Activated CD4-positive, alpha-beta T cell treated with anti-CD3 and anti-CD28 coated beads for 48 hours (primary cell): ENCODE data around the gene ZSCAN5A.
A peak's percentile ranks its signal among the peaks of the same experiment; 100 is the strongest.
"Not testable (repeated sequence)": the region's sequence is repeated elsewhere in the genome, so short reads cannot be mapped to it uniquely, and the experiment has no call there.

Experiments
- DNase-seq: peaks from one replicate; pipeline ENCODE4 v3.0.0-alpha.2; 2020

ZSCAN5A gene, protein sequence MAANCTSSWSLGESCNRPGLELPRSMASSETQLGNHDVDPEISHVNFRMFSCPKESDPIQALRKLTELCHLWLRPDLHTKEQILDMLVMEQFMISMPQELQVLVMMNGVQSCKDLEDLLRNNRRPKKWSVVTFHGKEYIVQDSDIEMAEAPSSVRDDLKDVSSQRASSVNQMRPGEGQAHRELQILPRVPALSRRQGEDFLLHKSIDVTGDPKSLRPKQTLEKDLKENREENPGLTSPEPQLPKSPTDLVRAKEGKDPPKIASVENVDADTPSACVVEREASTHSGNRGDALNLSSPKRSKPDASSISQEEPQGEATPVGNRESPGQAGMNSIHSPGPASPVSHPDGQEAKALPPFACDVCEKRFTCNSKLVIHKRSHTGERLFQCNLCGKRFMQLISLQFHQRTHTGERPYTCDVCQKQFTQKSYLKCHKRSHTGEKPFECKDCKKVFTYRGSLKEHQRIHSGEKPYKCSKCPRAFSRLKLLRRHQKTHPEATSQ

DNA sequence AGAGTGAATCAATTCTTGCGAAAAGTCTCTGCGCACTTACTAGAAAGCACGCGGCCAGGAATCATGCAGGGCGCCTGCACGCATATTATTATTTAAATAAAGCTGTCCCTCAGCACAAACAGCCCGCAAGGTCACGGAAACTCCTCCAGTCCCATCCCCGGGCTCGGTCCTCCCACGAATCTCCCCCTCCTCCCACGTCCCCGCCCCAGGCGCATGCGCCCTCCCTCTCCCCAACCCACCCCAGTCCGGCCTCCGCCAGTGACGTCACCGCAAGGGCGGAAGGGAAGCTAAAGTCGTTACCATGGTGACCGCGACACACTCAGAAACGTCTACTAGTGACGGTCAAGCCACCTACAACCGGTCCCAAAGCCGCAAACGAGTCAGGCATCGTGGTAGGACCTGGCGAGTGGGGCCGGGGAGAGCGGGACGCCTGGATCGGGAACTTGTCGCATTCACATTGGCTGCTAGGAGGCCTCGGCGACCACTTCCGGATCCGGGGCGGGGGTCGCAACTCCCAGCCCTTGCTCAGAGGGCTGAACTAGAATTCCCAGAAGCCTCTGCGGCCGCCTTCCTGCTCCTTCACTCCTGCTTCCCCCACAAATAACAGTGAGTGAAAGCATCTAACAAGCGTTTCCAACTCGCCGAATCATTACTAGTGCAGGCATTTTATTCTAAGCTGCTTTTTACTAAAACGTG is at the start of gene ZSCAN5A:
TSS of gene ZSCAN5A (minus strand) at position 459 of the 696 bp plus-strand sequence. CDS start 89,793 bp downstream, outside the sequence.
- peak; percentile 97 for DNase-seq

DNA sequence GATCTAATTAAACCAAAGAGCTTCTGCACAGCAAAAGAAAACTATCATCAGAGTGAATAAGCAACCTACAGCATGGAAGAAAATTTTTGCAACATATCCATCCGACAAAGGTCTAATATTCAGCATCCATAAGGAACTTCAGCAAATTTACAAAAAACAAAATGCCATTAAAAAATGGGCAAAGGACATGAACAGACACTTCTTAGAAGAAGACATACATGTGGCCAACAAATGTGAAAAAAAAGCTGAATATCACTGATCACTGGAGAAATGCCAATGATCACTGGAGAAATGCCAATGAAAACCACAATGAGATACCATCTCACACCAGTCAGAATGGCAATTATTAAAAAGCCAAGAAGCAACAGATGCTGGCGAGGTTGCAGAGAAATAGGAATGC is 46.2 kb upstream of the ZSCAN5A start:
- DNase-seq: no peak

DNA sequence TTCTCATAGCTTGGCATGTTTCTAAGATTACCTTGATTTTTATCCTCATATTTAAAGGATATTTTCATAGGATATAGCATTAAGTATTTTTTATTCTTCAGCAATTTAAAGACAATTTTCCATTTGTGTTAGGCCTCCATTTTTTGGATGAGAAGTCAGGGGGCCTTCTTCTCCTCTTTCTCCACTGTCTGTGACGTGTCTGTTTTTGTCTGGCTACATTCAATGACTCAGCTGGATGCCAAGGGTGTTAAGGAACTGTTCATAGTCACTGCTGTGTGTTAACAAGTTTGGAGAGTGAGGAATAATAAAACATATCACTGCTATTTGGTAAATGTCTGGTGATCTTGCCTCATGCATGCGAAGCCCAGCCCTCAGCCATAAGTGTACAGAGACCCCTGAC is 42.3 kb upstream of the ZSCAN5A start:
- no peak for DNase-seq

DNA sequence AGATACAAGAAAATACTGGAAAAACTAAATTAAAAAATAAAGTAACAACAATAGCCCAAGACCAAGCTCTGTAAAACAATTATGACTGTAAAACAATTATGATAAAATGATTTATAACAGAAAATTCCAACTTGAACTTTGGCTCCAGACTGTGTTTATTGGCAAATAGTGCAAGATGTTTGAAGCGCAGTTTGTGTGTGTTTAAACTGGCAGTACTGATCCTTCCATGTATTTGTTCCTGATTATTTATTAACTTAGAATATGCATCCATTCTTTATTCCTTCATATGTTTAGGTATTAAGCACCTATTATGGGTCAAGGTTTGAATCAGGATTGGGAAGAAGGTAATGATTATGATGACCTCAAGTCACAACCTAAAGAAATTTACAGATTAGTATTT is 40.9 kb upstream of the ZSCAN5A start:
- no peak for DNase-seq

DNA sequence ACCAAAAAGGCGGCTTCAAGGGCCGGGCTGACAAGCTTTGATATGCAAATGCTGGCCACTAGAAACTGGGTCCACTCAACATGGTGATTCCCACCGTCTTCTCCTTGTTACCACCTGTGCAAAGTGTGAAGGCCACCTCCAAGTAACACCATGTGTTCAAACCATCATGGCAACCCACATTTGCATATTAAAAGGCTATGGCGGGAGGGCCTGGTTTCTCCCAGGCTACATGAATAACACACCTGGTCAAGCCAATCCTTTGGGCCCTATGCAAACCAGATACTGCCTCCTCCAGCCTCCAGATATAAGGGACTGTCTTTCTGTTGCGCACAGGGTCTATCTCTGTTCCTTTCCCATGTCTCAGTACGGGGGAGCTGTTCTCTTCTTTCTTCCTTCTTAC is 36.6 kb upstream of the ZSCAN5A start:
- no peak for DNase-seq

DNA sequence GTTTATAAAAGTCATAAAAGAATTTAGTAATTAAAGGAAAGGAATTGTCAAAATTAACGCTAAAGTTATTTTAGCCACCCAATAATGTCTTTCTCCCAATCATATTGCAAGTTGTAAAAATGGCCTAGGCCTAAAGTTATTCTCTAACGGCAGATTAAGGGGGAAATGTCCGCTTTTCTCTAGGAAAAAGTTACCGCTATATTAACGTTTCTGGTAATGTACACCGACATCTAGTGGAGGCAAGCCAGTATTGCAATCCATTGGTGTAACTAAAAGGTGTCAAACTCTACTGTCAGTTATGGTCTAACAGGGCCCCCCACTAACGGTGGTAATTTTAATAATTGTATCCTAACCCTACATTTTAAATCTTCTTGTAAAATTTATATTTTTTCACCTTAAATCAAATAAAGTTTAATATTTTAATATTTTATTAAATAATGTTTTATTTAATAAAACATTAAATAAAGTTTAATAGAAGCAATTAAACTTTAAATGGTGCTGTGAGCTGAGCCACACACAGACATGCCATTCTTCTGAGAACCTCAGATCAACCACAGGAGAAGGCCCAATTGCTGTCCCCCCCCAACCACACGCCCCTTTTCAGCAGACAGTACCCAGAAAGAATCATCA is 35.9 kb upstream of the ZSCAN5A start:
- peak; percentile 61 for DNase-seq

DNA sequence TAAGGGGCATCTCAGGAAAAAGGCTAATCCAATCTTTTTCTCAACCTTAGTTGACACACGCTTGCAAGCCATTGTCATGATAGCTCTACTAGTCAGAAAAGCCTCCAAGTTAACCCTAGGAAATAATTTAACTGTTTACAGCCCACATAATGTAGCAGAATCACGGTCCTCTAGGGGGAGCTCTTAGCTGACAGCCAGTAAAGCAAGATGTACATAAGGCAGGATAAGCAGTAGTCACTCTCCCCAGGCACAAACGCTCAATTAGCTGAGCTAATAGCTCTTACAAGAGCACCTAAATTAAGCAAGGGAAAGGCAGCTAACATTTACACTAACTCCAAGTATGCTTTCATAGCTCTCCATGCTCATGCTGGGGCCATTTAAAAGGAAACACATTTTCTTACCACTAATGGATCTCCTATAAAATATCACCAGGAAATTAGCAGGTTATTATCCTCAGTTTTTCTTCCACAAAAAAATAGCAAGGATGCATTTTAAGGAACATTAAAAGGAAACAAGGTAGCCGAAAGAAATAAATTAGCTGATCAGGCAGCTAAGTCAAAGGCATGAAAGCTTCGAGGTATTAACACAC is 33.7 kb upstream of the ZSCAN5A start:
- DNase-seq: peak; percentile 54

DNA sequence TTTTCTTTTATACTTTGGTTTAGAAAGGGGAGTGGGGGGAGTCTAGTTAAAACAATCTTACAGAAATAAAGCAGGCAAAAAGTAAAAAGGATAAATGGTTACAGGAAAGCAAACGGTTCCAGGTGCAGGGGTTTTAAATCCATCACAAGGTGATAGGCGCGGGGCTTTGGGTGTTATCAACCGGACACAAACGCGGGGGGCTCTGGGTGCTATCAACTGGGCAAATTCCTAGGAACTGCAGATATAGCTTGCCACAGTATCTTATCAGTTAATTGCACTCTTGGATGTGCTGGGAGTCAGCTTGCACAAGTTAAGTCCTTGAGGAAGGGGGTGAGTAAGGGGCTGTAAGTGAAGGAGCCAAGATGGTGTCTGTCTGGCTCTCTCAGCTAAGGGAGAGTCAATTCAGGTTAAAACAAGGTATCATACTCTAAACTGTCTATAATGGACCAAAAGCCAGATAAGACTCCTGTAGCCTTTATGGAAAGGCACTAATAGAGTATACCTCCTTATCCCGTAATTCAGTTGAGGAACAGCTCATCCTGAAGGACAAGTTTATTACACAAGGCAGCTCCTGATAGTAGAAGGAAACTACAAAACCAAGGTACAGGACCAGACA is 32.6 kb upstream of the ZSCAN5A start:
- DNase-seq: no peak

DNA sequence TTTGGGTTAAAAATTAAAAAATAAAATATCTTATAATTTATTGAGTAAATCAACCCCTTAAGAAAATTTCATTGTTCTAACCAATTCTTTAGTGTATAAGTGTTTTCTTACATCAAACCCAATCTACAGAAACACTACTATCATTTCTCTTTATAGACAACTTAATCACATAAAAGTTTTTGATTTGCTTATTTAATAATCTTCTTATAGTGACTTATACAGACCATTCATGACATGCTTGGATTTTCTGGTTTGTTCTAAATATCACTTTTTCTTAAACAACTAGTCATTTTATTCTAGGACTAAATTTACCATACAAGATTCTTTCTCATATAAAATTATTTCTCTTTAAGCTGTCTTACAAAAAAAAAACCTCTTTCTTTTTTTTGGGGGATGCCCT is 27.3 kb upstream of the ZSCAN5A start:
- DNase-seq: no peak

DNA sequence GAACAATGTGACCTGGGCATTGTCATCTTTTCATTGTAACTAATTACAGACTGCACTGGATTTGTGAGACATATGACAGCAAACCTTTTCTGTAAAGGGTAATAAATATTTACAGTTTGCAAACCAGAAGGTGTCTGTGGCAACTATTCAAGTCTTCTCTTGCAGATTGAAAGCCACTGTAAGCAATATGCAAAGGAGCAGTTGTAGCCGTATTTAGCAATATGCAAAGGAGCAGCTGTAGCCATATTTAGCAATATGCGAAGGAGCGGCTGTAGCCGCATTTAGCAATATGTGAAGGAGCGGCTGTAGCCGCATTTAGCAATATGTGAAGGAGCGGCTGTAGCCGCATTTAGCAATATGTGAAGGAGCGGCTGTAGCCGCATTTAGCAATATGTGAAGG is 24.4 kb upstream of the ZSCAN5A start:
- not testable (repeated sequence) for DNase-seq

DNA sequence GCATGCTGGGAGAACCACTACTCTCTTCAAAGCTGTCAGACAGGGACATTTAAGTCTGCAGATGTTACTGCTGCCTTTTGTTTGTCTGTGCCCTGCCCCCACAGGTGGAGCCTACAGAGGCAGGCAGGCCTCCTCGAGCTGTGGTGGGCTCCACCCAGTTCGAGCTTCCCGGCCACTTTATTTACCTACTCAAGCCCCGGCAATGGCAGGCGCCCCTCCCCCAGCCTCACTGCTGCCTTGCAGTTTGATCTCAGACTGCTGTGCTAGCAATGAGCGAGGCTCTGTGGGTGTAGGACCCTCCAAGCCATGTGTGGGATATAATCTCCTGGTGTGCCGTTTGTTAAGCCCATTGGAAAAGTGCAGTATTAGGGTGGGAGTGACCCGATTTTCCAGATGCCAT is 22.4 kb upstream of the ZSCAN5A start:
- DNase-seq: not testable (repeated sequence)

DNA sequence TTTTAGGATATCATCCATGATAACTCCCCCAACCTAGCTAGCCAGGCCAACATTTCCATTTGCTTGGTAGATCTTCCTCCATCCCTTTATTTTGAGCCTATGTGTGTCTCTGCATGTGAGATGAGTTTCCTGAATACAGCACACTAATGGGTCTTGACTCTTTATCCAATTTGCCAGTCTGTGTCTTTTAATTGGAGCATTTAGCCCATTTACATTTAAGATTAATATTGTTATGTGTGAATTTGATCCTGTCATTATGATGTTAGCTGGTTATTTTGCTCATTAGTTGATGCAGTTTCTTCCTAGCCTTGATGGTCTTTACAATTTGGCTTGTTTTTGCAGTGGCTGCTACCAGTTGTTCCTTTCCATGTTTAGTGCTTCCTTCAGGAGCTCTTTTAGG is 20.7 kb upstream of the ZSCAN5A start:
- not testable (repeated sequence) for DNase-seq

DNA sequence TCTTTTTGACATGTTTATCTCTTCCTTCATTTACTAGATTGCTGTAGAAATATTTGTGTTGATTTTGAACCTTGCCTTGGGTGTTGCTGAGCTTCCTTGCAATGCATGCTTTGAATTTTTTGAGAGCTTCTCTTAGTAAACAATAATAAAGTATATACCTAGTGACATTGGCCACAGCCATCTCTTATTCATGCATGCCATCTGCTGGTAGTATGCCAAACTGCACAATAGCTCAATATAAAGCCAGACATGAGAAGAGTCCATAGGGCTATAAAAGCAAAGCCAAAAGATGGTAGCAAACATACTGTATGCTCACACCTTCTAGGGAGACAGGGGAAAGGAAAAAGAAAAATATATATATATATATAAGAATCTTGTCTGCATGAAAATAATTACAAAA is 18.9 kb upstream of the ZSCAN5A start:
- DNase-seq: peak; percentile 54

DNA sequence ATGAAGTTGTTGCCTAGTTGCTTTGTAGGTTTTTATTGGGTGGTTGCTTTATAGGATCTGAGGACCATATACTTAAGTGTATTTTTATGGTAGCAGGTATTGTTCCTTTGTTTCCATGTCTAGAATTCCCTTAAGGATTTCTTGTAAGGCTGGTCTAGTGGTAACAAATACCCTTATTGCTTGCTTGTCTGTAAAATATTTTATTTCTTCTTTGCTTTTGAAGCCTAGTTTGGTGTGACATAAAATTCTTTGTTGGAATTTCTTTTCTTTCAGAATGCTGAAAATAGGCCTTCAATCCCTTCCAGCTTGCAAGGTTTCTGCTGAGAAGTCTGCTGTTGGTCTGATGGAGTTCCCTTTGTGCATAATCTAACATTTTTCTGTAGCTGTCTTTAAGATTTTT is 18.1 kb upstream of the ZSCAN5A start:
- no peak for DNase-seq

DNA sequence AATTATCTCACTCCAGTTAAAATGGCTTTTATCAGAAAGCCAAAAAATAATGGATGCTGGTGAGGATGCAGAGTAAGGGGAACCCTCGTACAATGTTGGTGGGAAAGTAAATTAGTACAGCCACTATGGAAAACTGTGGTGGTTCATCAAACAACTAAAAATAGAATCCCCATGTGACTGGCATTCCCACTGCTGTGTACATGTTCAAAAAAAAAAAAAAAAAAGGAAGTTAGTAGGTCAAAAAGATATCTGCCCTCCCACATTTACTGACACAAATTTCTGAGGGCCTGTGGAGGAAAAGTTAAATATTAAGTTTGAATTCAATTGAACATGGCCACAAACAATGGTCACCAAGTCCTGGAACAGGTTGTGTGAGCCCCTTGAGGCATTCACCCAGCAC is 9.8 kb upstream of the ZSCAN5A start:
- DNase-seq: no peak

DNA sequence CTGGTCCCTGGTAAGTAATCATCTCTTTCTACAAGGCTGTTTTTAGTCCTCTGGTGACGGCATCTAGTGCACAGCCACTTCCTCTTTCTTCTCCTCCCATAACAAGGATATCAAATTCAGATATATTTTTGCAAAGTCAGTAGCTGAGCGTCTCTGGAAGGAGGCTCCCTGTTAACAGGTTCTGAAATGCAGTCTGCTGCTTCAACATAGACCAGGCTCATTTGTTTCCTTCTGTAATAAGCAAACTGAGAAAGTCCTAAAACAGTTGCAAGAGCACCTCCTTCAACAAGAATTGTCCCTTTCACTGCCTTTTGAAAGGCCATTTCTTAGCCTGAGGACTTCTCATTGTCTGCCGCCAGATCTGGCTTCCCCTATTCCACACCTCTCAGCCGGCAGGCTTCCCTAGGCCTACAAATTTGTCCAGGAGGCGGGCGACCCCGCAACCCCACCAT is 7.4 kb upstream of the ZSCAN5A start:
- DNase-seq: no peak

DNA sequence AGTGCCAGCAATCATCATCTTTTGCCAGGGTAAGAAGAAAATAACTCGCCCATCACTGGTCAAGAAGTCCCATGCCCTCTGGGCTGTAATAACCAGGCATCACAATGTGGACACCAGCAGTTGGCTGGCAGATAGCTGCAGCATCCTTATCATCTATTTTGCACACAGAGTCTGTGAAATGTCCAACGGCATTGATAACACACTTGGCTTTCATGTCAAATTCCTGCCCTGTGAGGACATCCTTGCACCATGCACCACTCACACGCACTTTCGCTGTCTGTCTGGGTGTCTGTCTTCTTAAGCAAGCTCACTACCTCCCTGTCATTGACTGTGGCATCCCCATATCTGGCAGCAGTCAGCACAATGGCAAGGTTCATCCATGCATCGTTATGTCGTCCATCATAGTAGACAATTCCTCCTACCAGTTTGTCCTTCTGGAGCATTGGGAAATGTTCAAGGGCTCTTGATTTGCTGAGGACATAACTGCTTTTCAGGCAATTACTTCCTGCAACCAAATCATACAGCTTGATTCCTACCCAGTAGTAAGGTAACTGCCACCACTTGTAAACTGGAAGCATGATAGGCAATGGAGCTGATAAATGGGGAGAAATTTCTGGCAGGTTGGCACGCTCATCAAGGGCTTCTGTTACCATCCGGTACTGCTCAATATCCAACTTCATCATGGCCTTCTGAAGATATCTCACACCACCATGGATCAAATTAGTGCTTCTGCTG is 6.8 kb upstream of the ZSCAN5A start:
- DNase-seq: no peak

DNA sequence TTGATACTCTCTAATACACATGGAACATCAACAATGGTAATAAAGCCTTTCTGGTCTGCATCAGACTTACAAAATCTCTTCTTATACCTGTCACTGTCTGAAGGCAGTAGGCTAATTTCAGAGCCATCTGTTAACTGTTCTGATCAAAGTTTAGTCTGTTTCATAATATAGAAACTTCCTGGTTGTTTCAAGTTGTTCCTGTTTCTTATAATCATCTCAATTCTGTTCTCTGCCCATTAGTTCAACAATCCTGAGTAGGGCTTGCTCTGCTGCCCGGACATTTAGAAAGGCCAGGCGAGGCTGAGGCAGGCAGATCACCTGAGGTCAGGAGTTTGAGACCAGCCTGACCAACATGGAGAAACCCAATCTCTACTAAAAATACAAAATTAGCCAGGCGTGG is 5.4 kb upstream of the ZSCAN5A start:
- DNase-seq: no peak

DNA sequence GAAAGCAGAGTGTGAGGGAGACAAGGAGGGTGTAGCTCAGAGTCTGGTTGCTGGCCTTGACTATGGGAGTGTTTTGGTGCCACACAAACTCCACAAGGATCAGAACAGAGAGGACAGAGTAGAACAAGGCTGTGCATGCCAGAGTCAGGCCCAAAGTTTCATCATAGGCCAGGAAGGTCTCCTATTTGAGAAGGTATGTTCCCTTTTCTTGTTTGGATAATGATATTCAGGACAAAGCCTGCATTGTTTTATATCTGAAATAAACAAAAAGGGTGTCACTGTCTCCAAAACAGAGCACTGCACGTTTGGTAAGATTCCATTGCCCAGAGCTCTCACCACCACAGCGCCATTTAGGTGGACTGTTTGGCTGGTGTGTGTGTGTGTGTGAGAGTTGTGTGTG is 3.1 kb upstream of the ZSCAN5A start:
- no peak for DNase-seq

DNA sequence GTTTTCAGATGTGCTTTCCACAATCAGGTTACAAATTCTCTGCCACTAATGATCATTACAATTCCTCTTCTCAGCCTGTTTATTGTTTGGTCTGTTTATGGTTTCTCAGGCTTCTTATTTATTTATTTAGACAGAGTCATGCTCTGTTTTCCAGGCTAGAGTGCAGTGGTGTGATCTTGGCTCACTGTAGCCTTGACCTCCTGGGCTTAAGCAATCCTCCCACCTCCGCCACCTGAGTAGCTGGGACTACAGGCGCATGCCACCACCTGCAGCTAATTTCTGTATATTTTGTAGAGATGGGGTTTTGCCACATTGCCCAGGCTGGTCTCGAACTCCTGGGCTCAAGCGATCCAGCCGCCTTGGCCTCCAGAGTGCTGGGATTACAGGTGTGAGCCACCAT is 2.1 kb upstream of the ZSCAN5A start:
- no peak for DNase-seq

DNA sequence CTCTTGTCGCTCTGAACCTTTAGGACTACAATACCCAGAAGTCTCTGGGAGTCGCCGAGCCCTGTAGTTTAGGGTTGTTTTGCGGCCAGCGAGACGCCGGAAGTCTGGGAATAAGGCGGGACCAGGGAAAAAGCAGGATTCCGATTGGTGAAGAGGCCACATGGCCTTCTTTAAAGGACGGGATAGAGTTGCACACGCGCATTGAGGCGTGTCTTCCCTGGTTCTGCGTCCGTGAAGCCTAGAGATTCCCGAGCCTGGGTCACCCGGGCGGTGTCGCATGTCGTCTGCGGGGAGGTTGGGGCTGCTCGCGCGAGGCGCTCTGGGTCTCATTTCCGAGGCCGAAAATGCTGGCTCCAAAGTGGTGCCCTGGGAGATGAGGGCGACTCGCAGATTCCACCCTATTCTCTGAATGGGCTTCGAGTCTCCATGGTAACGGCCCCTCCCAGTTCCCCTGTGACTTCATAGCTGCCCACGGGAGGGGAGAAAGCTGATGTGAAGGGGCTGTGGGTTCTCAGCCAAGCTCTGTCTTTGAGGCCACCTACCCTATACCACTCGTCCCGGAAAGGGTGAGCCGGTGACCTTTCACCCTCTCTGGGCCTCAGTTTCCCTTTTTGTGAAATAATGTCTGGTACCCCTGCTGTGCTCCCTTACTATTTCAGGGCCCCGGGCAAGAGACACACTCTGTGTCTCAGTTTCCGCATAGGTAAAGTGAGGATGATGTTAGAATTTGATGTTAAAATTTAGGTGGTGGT is 614 bp upstream of the ZSCAN5A start:
- DNase-seq: peak; percentile 92
